Panc1 (cell line): ENCODE results near the gene ARL15. TPM values are rescaled to one million over a fixed set of nuclear protein-coding genes. Genes with fewer than 3 reads are reported as not detected.

Experiments used
- ATAC-seq: fragments of 200-7000 bp; cut with Tn5 transposase; 2 replicates; pipeline ENCODE4 v1.9.1; 2020; ENCODE audit warnings: mild to moderate bottlenecking, moderate library complexity
- BruUV-seq: library from RNA; stranded (reverse); fragments of 400-500 nt; replicated peaks from 2 replicates; lab custom pipeline; 2021; lab: Mats Ljungman, UMichigan
- CTCF ChIA-PET: fragments of 300-600 bp; sonication (Branson Sonifier 250); formaldehyde crosslinking; loops from one replicate; lab custom pipeline; 2022; ENCODE audit warnings: antibody characterized with exemption; lab: Charles Lee
- POLR2A ChIA-PET: fragments of 300-600 bp; sonication (Branson Sonifier 250); formaldehyde crosslinking; loops from one replicate; lab custom pipeline; 2022; ENCODE audit warnings: antibody characterized with exemption; lab: Charles Lee
- DNase-seq: peaks from one replicate; pipeline ENCODE4 v3.0.0-alpha.2; 2010; ENCODE audit warnings: low read depth, low spot score
- H3K27ac ChIP-seq: 2 replicates; pipeline ENCODE4 v1.5.1; 2011; ENCODE audit warnings: mild to moderate bottlenecking, low read length, inconsistent platforms
- H3K27me3 ChIP-seq: fragments of 200-500 bp; sonication (Bioruptor generic); 2 replicates; pipeline ENCODE4 v1.6.0; 2014; ENCODE audit warnings: low read length, inconsistent platforms; ENCODE audit not compliant: control insufficient read depth, insufficient read depth
- H3K36me3 ChIP-seq: fragments of 200-500 bp; sonication (Bioruptor generic); 2 replicates; pipeline ENCODE4 v1.5.1; 2014; ENCODE audit warnings: inconsistent platforms, mild to moderate bottlenecking, low read length, moderate library complexity; ENCODE audit not compliant: control insufficient read depth, insufficient read depth
- H3K4me1 ChIP-seq: 2 replicates; pipeline ENCODE4 v1.5.1; 2011; ENCODE audit warnings: inconsistent platforms, mild to moderate bottlenecking, low read length, moderate library complexity; ENCODE audit not compliant: control insufficient read depth, insufficient read depth
- H3K4me3 ChIP-seq, 2 experiments: 2 replicates each; pipeline ENCODE4 v1.5.1; 2011 to 2012; ENCODE audit warnings: low read depth in 2 of 2, low read length in 2 of 2, mild to moderate bottlenecking in 2 of 2, inconsistent platforms in 1 of 2, moderate library complexity in 1 of 2
- H3K9me3 ChIP-seq: fragments of 200-500 bp; sonication (Bioruptor generic); 2 replicates; pipeline ENCODE4 v1.5.1; 2014; ENCODE audit warnings: low read depth, mild to moderate bottlenecking, inconsistent platforms, low read length, moderate library complexity; ENCODE audit not compliant: control insufficient read depth, insufficient read depth
- POLR2AphosphoS5 ChIP-seq: IDR thresholded peaks from 2 replicates; pipeline ENCODE4 v1.6.1; 2012; ENCODE audit warnings: mild to moderate bottlenecking, low read depth, low read length, moderate library complexity
- SIN3A ChIP-seq: IDR thresholded peaks from 2 replicates; pipeline ENCODE4 v1.6.1; 2012; ENCODE audit warnings: low read depth, mild to moderate bottlenecking, low read length, moderate library complexity, borderline replicate concordance; ENCODE audit not compliant: insufficient read depth
- TCF7L2 ChIP-seq: IDR thresholded peaks from 2 replicates; pipeline ENCODE4 v1.6.1; 2011; ENCODE audit warnings: mild to moderate bottlenecking, low read depth, low read length, inconsistent platforms
- in situ Hi-C: cut with HindIII; loops from 2 replicates; pipeline ENCODE4 v1.10.0; 2016; ENCODE audit warnings: low sequenced_read_pairs, low pct_unique_long_range_greater_than_20kb
- intact Hi-C: fragments of 100-400 bp; cut with micrococcal nuclease; formaldehyde crosslinking; loops from one replicate; pipeline ENCODE4 v1.10.0; 2022; ENCODE audit not compliant: unreplicated experiment
- total RNA-seq: library from RNA; stranded (reverse); gene quantifications from one replicate; pipeline ENCODE4 v1.2.1, GENCODE V29; 2021; ENCODE audit not compliant: unreplicated experiment
- TF ChIP-seq, protein P1 (sequence below): fragments of 450-650 bp; IDR thresholded peaks from 2 replicates; pipeline ENCODE4 v1.5.1; 2017; ENCODE audit warnings: mild to moderate bottlenecking
- TF ChIP-seq, protein P2 (sequence below), 2 experiments: IDR thresholded peaks; 2 replicates each; pipeline ENCODE4 v1.6.1; 2011 to 2012; ENCODE audit warnings: low read depth in 2 of 2, control low read depth in 1 of 2, low read length in 1 of 2, mild to moderate bottlenecking in 1 of 2, moderate library complexity in 1 of 2; ENCODE audit not compliant: insufficient read depth in 1 of 2

ARL15 gene
- total RNA-seq, 1 experiment from 2014 or later: 16.5 TPM

DNA sequence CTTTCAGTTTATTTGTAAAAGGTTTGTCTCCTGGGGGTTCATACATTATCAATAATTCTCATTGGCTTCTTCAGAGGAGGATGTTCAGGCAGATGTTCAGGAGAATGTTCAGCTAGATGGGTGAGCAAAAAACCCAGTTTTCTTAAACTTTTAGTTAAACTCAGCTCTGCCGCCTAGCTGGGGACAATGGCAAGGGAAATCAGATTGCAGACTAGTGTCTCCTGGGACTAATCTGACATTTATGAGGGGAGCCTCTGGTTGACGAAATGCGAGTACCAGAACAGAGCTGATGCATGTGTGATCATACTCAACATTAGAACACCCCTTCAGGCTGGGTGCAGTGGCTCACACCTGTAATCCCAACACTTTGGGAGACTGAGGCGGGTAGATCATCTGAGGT, 314.4 kb downstream of the ARL15 start:
- TF ChIP-seq TCF7L2 (no peak), POLR2AphosphoS5 (no peak), SIN3A (no peak)
- TF ChIP-seq, protein P1, sequence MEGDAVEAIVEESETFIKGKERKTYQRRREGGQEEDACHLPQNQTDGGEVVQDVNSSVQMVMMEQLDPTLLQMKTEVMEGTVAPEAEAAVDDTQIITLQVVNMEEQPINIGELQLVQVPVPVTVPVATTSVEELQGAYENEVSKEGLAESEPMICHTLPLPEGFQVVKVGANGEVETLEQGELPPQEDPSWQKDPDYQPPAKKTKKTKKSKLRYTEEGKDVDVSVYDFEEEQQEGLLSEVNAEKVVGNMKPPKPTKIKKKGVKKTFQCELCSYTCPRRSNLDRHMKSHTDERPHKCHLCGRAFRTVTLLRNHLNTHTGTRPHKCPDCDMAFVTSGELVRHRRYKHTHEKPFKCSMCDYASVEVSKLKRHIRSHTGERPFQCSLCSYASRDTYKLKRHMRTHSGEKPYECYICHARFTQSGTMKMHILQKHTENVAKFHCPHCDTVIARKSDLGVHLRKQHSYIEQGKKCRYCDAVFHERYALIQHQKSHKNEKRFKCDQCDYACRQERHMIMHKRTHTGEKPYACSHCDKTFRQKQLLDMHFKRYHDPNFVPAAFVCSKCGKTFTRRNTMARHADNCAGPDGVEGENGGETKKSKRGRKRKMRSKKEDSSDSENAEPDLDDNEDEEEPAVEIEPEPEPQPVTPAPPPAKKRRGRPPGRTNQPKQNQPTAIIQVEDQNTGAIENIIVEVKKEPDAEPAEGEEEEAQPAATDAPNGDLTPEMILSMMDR: no peak
- TF ChIP-seq, protein P2, sequence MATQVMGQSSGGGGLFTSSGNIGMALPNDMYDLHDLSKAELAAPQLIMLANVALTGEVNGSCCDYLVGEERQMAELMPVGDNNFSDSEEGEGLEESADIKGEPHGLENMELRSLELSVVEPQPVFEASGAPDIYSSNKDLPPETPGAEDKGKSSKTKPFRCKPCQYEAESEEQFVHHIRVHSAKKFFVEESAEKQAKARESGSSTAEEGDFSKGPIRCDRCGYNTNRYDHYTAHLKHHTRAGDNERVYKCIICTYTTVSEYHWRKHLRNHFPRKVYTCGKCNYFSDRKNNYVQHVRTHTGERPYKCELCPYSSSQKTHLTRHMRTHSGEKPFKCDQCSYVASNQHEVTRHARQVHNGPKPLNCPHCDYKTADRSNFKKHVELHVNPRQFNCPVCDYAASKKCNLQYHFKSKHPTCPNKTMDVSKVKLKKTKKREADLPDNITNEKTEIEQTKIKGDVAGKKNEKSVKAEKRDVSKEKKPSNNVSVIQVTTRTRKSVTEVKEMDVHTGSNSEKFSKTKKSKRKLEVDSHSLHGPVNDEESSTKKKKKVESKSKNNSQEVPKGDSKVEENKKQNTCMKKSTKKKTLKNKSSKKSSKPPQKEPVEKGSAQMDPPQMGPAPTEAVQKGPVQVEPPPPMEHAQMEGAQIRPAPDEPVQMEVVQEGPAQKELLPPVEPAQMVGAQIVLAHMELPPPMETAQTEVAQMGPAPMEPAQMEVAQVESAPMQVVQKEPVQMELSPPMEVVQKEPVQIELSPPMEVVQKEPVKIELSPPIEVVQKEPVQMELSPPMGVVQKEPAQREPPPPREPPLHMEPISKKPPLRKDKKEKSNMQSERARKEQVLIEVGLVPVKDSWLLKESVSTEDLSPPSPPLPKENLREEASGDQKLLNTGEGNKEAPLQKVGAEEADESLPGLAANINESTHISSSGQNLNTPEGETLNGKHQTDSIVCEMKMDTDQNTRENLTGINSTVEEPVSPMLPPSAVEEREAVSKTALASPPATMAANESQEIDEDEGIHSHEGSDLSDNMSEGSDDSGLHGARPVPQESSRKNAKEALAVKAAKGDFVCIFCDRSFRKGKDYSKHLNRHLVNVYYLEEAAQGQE (IDR thresholded peaks at IDR 0.05; ENCODE audit: insufficient read depth in 1 of 2, low read depth in 2 of 2, low read length in 1 of 2): no peak
- POLR2A ChIA-PET: no interaction called here
- H3K27me3 ChIP-seq: no peaks in the 10 kb centered on the region
- CTCF ChIA-PET: no interaction called here
- ATAC-seq (no peak), DNase-seq (no peak)
- H3K9me3 ChIP-seq: no peaks in the 10 kb centered on the region
- H3K4me3 ChIP-seq: no peak overlapping the region
- intact Hi-C loops: no loop called here
- no TSS peak for BruUV-seq
- H3K4me1 ChIP-seq: no peaks in the 10 kb centered on the region
- no peak overlapping the region for H3K27ac ChIP-seq
- no peaks in the 10 kb centered on the region for H3K36me3 ChIP-seq
- in situ Hi-C loops: no loop called here

DNA sequence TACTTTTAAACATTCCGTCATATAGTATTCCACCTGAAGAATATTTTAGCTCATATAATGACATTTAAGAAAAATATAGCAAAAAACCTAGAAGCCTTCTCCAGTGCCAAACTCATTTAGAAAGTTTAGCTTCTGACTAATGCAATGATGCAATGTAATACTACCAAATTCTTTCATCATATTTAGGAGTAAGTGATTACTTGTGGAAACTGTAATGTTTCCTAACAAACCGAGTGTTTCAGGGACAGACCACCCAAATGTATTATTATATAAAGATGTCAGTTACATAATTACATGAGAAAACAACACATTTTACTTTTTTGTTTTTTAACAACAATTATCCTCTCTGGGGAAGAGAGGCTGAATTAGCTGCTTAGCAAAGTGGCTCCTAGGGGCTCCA, 316.2 kb downstream of the ARL15 start:
- TF ChIP-seq, protein P2 (IDR thresholded peaks at IDR 0.05; ENCODE audit: insufficient read depth in 1 of 2, low read depth in 2 of 2, low read length in 1 of 2): no peak
- TF ChIP-seq SIN3A: no peak
- no peak for TF ChIP-seq POLR2AphosphoS5
- TF ChIP-seq, protein P1: no peak
- no peak for TF ChIP-seq TCF7L2
- intact Hi-C loops: no loop called here
- no peaks in the 10 kb centered on the region for H3K4me1 ChIP-seq
- in situ Hi-C loops: no loop called here
- no peaks in the 10 kb centered on the region for H3K36me3 ChIP-seq
- POLR2A ChIA-PET: no interaction called here
- H3K9me3 ChIP-seq: no peaks in the 10 kb centered on the region
- CTCF ChIA-PET: no interaction called here
- no peak overlapping the region for H3K27ac ChIP-seq
- ATAC-seq (no peak), DNase-seq (no peak)
- H3K4me3 ChIP-seq: no peak overlapping the region
- no peaks in the 10 kb centered on the region for H3K27me3 ChIP-seq
- BruUV-seq: no TSS peak
